HG03432 (cell line): Measurements from ENCODE around the gene PIP4K2A.

Experiments used
- ATAC-seq: cut with Tn5 transposase; IDR thresholded peaks from one replicate; pipeline ENCODE4 v1.9.1; 2021; ENCODE audit warnings: mild to moderate bottlenecking, moderate library complexity; ENCODE audit not compliant: unreplicated experiment

PIP4K2A gene

GRCh38 chr10:22643775-22644174 lies 70.6 kb downstream of the PIP4K2A start:
- no peak for ATAC-seq

- ATAC-seq: no peak
Measured at GRCh38 chr10:22643116-22643515, 71.3 kb downstream of the PIP4K2A start.

GRCh38 chr10:22641743-22642142 lies 72.6 kb downstream of the PIP4K2A start:
- ATAC-seq: no peak

DNA sequence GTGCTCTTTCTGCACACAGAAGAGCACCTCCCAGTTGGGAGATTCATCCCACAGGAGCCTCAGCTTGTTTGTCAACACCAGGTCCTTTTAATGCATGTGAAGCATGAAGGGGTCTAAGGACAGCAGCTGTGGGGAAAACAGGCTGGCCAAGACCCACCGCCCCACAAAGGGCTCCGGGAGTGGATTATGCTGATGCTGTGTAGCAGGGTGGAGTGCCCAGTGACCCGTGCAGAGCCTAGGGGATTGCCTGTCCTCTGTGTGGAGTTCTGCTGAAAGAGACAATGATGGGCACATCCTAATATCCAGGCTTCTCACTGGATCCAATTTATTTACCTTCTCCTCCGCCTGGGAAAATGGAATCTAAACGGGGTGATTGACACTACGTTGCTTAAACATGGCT lies 74.0 kb downstream of the PIP4K2A start:
- ATAC-seq: no peak

DNA sequence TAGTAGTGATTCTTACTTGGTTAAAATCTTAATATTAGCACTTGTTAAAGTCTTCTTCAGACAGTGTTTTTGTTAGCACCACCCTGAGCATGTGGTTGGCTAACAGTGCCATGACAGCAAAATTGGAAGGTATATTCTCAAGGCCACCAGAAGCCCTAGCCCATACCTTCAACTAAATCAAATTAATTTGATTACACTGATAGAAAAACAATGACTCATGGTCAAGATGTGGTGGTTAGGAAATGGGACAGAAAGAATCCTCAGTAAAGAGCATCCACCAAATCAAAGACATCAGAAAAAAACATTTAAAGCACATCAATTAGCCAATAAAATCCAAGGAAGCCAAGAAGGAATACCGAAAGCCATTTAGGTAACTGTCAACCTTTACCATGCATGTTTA lies 75.5 kb downstream of the PIP4K2A start:
- ATAC-seq: no peak

DNA sequence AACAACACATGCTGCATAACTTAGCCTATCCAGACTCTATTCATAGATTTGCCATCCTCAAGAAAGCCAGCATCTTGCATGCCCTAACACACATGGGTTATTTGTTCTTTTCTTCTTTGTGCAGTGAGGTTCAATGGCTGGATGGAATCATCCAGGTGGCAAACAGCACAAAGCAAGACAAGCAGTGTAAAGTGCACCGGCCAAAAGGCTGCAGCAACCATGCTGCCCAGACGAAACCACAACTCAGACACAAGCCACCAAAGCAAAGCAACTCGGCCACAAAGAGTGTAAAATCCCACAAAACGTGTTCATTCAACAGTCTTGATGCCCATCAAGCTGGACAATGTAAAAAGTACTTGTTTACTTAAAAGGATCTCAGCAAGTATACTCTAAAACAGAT lies 76.9 kb downstream of the PIP4K2A start:
- no peak for ATAC-seq

DNA sequence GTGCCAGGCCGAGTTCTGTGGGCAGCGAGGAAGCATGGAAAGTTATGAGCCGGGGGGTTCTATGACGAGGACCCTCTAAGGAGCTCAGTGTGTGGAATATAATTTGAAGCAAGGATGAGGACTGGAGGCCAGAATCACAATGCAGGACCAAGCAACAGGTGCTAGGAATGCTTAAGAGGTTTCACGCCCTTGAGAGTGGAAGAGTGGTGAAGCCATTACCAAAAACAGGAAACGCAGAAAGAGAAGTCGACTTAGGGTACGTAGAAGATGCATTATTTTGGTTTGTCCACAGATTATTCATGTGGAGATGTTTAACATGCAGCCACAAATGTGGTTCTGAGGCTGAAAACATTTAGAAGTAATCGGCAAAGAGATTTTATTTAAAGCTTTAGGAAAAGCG lies 78.7 kb downstream of the PIP4K2A start:
- ATAC-seq: no peak

DNA sequence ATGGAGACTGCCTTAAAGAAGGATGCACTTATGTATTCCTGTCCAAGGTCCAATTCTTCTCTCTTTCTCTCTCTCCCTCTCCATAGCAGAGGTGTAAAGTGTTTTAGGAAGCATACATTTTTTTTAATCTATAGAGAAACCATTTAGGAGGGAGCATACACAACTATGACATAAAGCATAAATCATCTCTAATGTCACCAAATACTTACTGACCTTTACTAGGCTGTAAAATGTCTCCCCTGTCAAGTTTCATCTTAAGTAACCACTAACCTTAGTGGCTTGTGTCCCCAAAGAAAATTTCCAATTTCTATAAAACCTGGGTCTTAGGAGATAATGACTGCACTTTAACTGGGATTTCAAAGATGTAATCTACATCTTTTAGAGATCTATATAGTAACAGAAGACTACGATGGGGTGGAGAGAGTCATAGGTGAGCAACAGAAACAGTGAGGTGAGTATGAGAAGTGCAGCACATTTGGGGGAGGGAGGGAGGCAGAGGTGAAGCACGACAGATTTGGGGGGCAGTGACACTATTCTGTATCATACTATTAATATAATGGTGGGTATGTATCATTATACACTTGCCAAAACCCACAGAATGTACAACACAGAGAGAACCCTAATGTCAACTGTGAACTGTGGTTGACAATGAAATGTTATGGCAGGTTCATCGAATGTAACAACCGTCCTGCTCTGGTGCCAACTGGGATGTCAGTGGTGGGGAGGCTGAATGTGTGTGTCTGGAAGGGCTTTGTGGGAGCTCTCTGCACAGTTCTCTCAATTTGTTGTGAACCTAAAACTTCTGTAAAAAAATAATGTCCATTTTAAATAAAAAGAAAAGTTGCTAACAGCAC lies 79.5 kb downstream of the PIP4K2A start:
- no peak for ATAC-seq

- no peak for ATAC-seq
Measured at GRCh38 chr10:22634093-22634492, 80.3 kb downstream of the PIP4K2A start.

GRCh38 chr10:22633528-22633927 lies 80.8 kb downstream of the PIP4K2A start:
- no peak for ATAC-seq

GRCh38 chr10:22633106-22633505 lies 81.3 kb downstream of the PIP4K2A start:
- no peak for ATAC-seq

GRCh38 chr10:22631646-22632278 lies 82.6 kb downstream of the PIP4K2A start:
- ATAC-seq: no peak

DNA sequence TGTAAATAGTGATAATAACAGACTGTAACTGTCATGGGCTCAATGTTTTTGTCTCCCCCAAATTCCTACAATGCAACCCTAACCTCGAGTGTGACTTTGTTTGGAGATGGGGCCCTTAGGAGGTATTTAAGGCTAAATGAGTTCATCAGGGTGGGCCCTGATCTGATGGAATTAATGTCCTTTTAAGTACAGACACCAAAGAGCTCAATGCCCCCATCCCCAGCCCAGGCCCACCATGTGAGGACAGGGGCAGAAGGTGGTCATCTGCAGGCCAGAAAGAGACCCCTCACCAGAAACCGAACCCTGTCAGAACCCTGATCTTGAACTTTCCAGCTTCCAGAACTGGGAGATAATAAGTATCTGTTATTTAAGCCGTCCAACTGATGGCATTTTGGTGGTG lies 83.2 kb downstream of the PIP4K2A start:
- ATAC-seq: no peak

DNA sequence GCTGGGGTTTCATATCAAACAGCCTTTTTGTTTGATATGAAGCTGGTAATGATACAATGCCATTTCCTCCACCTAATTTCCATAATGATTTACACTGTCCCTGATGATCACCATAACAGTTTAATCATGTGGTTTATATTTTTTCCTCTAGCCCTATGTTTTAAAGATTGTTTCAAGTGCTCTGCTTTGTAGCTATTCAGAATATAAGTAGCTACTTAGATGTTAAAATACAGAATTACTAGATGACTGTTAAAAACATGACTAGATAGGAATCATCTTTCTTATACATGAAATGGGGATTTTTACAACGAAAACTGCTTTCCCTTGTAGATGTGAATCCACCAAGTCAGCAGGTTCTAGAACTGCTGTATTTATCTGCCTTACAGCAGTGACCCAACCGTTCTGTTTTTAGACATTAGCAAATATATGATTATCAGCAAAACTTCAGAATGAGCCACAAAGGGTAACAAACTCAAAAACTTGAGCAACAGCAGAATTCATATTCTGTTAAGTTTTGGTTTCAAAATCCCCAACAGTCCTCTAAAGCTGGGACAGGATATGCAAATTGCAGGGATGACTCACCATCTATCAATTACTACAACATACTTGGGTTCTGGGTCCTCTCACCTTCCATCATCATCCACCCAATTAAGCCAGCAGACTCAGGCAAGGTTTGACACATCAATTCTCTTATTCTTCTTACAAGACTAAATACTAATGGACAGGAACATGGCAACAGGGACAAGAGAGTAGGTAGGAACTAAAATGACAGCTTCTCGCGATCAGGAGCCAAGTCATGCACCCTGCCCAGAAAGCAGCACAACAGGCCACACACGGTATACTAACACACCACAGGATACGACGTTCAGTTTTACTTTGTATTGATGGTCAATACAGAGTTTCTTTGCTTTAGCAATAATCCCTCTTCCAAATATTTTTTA lies 83.9 kb downstream of the PIP4K2A start:
- ATAC-seq: peak; percentile 88

- peak; percentile 29 for ATAC-seq
Measured at GRCh38 chr10:22629852-22630233, 84.5 kb downstream of the PIP4K2A start.

- ATAC-seq: no peak
Measured at GRCh38 chr10:22629126-22629525, 85.3 kb downstream of the PIP4K2A start.

DNA sequence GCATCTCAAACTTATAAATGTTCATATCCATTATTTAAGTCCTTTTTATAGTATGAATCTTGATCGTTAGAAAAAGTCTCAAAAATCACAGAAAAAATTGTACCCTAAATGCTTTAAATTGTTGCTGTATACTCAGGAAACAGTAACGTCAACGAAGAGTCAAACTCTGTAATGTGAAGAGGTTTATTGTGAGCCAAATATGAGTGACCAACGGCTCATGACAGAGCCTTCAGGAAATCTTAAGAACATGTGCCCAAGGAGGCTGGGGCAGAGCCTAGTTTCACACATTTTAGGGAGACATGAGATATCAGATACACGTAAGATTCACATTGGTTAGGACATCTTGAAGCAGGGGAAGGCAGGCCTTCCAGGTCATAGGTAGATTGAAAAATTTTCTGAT lies 86.1 kb downstream of the PIP4K2A start:
- no peak for ATAC-seq

GRCh38 chr10:22626784-22627183 lies 87.6 kb downstream of the PIP4K2A start:
- ATAC-seq: no peak

GRCh38 chr10:22625516-22626290 lies 88.7 kb downstream of the PIP4K2A start:
- no peak for ATAC-seq

DNA sequence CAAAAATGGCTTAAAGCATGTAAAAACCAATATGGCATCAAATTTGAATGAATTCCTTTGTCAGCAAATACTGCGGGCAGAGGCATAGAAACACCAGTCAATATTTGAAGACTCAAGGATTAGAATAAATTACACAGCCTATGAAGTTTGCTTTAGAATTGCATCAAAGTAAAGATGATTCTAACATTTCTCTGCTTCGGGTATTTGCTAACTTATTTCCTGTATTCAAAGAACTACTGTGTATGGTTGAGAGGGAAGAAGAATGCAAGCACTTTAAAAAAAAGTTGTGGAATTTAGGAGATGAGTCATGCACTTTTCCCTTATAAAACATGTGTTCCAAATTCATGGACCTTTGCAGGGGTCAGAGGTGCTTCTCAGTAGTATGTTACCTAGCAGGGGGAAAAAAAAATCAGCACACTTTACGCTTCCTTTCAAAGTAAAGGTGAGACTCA lies 90.1 kb downstream of the PIP4K2A start:
- ATAC-seq: no peak
